Activated CD4-positive, alpha-beta memory T cell treated with anti-CD3 and anti-CD28 coated beads, Interleukin-2, amount 10 ng/mL, durations not matched to agents 7 days and 5 days (primary cell): ENCODE results near the gene TMED3. TPM values are rescaled to one million over a fixed set of nuclear protein-coding genes. Genes with fewer than 3 reads are reported as not detected.

ENCODE experiments used
- CTCF ChIA-PET: fragments of 350-600 bp; sonication (Branson Sonifier 250); formaldehyde crosslinking; loops from one replicate; lab custom pipeline; 2021; ENCODE audit warnings: antibody characterized with exemption, inconsistent platforms; lab: Charles Lee
- POLR2A ChIA-PET: fragments of 350-600 bp; sonication (Branson Sonifier 250); formaldehyde crosslinking; loops from one replicate; lab custom pipeline; 2021; ENCODE audit warnings: antibody characterized with exemption; lab: Charles Lee
- DNase-seq: peaks from one replicate; pipeline ENCODE4 v3.0.0-alpha.2; 2020
- H3K27ac Mint-ChIP-seq: one replicate; pipeline ENCODE4 v1.8.0; 2021; ENCODE audit warnings: mild to moderate bottlenecking, mixed read lengths
- H3K27me3 Mint-ChIP-seq: one replicate; pipeline ENCODE4 v1.8.0; 2021; ENCODE audit warnings: mixed read lengths
- H3K36me3 Mint-ChIP-seq: one replicate; pipeline ENCODE4 v1.8.0; 2021; ENCODE audit warnings: low read depth, mixed read lengths
- H3K4me1 Mint-ChIP-seq: one replicate; pipeline ENCODE4 v1.8.0; 2021; ENCODE audit warnings: mixed read lengths
- H3K4me3 Mint-ChIP-seq: one replicate; pipeline ENCODE4 v1.8.0; 2021; ENCODE audit warnings: mild to moderate bottlenecking, mixed read lengths
- H3K9me3 Mint-ChIP-seq: one replicate; pipeline ENCODE4 v1.8.0; 2021; ENCODE audit warnings: mixed read lengths
- total RNA-seq, 2 experiments: library from RNA; stranded (reverse); gene quantifications; one replicate each; pipeline ENCODE4 v1.2.3, GENCODE V29; 2021

TMED3 gene
- total RNA-seq, 2 experiments from 2014 or later, result 34.8 to 35.9 TPM

- H3K9me3 Mint-ChIP-seq, result no peaks in the 10 kb centered on the region
- no peaks in the 10 kb centered on the region for H3K27me3 Mint-ChIP-seq
- DNase-seq, result no peak
- H3K27ac Mint-ChIP-seq, result no peak overlapping the region
- ChIA-PET CTCF (interaction anchor here (1.0 kb wide), 1 partner anchor 22 kb away, joined by 3 read pairs; no protein-coding TSS in a partner anchor), POLR2A (no interaction called here)
- no peaks in the 10 kb centered on the region for H3K4me1 Mint-ChIP-seq
- H3K36me3 Mint-ChIP-seq, result no peaks in the 10 kb centered on the region
- no peak overlapping the region for H3K4me3 Mint-ChIP-seq
Measured at GRCh38 chr15:79370716-79371115, 59.8 kb downstream of the TMED3 start.

- Mint-ChIP-seq H3K27ac (no peak overlapping the region), H3K4me3 (no peak overlapping the region), H3K36me3 (no peaks in the 10 kb centered on the region), H3K9me3 (no peaks in the 10 kb centered on the region), H3K27me3 (no peaks in the 10 kb centered on the region), H3K4me1 (no peaks in the 10 kb centered on the region)
- ChIA-PET CTCF (no interaction called here), POLR2A (no interaction called here)
- DNase-seq, result no peak
Measured at GRCh38 chr15:79371591-79371990, 60.7 kb downstream of the TMED3 start.

- DNase-seq, result no peak
- Mint-ChIP-seq H3K4me3 (no peak overlapping the region), H3K9me3 (no peaks in the 10 kb centered on the region), H3K27ac (no peak overlapping the region), H3K36me3 (no peaks in the 10 kb centered on the region), H3K27me3 (no peaks in the 10 kb centered on the region), H3K4me1 (no peaks in the 10 kb centered on the region)
- ChIA-PET CTCF (interaction anchor here (0.6 to 1.1 kb wide), 4 partner anchors 8 to 223 kb away, joined by 3 read pairs; no protein-coding TSS in a partner anchor), POLR2A (no interaction called here)
Measured at GRCh38 chr15:79372428-79372827, 61.5 kb downstream of the TMED3 start.

Other genes with a start within 250 kb of the TMED3 start
- not detected for gene RASGRF1, start 220.3 kb upstream of the TMED3 start, total RNA-seq
- not detected for gene ANKRD34C, start 28.4 kb upstream of the TMED3 start, total RNA-seq
- under 1 TPM; 0.30 to 0.38 TPM for gene MINAR1, start 121.2 kb downstream of the TMED3 start, total RNA-seq